HL-60 (cell line): ENCODE results near the gene DLL3.

Experiments
- DNase-seq, 2 experiments: peaks; one replicate each; pipeline ENCODE4 v3.0.0-alpha.2; 2010 to 2020; ENCODE audit warnings: low read depth in 1 of 2, low spot score in 1 of 2
- H3K27ac ChIP-seq: fragments of 250-450 bp; sonication (Bioruptor Pico); replicated peaks from 2 replicates; pipeline ENCODE4 v1.5.1; 2020; ENCODE audit warnings: mild to moderate bottlenecking, moderate library complexity
- H3K27me3 ChIP-seq: fragments of 250-450 bp; sonication (Bioruptor Pico); 2 replicates; pipeline ENCODE4 v1.5.1; 2021; ENCODE audit warnings: mild to moderate bottlenecking, moderate library complexity; ENCODE audit not compliant: insufficient read depth, poor library complexity, severe bottlenecking
- H3K4me3 ChIP-seq: replicated peaks from 2 replicates; pipeline ENCODE4 v1.5.1; 2011; ENCODE audit warnings: mild to moderate bottlenecking, control low read depth, low read length; ENCODE audit not compliant: insufficient read depth
- GABPA ChIP-seq: IDR thresholded peaks from 2 replicates; pipeline ENCODE4 v1.6.1; 2012; ENCODE audit warnings: low read depth
- POLR2AphosphoS5 ChIP-seq: IDR thresholded peaks from 2 replicates; pipeline ENCODE4 v1.6.1; 2012; ENCODE audit warnings: low read depth
- SPI1 ChIP-seq: IDR thresholded peaks from 2 replicates; pipeline ENCODE4 v1.6.1; 2012; ENCODE audit warnings: low read depth, mild to moderate bottlenecking, borderline replicate concordance
- TF ChIP-seq, protein P1 (sequence below): IDR thresholded peaks from one replicate; pipeline ENCODE4 v1.5.1; 2011; ENCODE audit warnings: low read length, control low read depth, inconsistent platforms; ENCODE audit not compliant: insufficient read depth
- TF ChIP-seq, protein P2 (sequence below): IDR thresholded peaks from 2 replicates; pipeline ENCODE4 v1.6.1; 2012; ENCODE audit warnings: low read depth; ENCODE audit not compliant: insufficient replicate concordance

The DLL3 gene

DNA sequence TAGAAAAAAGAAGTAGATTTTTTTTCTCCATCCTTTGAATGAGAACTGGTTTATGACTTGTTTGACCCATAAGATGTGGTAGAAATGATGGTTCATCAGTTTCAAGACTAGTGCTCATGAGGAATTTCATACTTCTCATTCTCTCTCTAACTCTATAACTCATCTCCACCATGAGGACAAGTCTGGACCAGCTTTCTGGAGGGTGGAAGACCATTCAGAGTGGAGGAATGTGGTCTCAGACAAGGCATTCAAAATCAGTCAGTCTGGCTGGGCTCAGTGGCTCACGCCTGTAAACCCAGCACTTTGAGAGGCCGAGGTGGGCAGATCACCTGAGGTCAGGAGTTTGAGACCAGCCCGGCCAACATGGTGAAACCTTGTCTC lies 44.7 kb downstream of the DLL3 start:
- TF ChIP-seq POLR2AphosphoS5 (no peak), GABPA (no peak), SPI1 (no peak)
- TF ChIP-seq, protein P1, sequence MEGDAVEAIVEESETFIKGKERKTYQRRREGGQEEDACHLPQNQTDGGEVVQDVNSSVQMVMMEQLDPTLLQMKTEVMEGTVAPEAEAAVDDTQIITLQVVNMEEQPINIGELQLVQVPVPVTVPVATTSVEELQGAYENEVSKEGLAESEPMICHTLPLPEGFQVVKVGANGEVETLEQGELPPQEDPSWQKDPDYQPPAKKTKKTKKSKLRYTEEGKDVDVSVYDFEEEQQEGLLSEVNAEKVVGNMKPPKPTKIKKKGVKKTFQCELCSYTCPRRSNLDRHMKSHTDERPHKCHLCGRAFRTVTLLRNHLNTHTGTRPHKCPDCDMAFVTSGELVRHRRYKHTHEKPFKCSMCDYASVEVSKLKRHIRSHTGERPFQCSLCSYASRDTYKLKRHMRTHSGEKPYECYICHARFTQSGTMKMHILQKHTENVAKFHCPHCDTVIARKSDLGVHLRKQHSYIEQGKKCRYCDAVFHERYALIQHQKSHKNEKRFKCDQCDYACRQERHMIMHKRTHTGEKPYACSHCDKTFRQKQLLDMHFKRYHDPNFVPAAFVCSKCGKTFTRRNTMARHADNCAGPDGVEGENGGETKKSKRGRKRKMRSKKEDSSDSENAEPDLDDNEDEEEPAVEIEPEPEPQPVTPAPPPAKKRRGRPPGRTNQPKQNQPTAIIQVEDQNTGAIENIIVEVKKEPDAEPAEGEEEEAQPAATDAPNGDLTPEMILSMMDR = no peak
- TF ChIP-seq, protein P2, sequence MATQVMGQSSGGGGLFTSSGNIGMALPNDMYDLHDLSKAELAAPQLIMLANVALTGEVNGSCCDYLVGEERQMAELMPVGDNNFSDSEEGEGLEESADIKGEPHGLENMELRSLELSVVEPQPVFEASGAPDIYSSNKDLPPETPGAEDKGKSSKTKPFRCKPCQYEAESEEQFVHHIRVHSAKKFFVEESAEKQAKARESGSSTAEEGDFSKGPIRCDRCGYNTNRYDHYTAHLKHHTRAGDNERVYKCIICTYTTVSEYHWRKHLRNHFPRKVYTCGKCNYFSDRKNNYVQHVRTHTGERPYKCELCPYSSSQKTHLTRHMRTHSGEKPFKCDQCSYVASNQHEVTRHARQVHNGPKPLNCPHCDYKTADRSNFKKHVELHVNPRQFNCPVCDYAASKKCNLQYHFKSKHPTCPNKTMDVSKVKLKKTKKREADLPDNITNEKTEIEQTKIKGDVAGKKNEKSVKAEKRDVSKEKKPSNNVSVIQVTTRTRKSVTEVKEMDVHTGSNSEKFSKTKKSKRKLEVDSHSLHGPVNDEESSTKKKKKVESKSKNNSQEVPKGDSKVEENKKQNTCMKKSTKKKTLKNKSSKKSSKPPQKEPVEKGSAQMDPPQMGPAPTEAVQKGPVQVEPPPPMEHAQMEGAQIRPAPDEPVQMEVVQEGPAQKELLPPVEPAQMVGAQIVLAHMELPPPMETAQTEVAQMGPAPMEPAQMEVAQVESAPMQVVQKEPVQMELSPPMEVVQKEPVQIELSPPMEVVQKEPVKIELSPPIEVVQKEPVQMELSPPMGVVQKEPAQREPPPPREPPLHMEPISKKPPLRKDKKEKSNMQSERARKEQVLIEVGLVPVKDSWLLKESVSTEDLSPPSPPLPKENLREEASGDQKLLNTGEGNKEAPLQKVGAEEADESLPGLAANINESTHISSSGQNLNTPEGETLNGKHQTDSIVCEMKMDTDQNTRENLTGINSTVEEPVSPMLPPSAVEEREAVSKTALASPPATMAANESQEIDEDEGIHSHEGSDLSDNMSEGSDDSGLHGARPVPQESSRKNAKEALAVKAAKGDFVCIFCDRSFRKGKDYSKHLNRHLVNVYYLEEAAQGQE = no peak
- Histone ChIP-seq H3K4me3 (no peak overlapping the region), H3K27me3 (no peaks in the 10 kb centered on the region), H3K27ac (no peak overlapping the region)
- DNase-seq = no peak

DNA sequence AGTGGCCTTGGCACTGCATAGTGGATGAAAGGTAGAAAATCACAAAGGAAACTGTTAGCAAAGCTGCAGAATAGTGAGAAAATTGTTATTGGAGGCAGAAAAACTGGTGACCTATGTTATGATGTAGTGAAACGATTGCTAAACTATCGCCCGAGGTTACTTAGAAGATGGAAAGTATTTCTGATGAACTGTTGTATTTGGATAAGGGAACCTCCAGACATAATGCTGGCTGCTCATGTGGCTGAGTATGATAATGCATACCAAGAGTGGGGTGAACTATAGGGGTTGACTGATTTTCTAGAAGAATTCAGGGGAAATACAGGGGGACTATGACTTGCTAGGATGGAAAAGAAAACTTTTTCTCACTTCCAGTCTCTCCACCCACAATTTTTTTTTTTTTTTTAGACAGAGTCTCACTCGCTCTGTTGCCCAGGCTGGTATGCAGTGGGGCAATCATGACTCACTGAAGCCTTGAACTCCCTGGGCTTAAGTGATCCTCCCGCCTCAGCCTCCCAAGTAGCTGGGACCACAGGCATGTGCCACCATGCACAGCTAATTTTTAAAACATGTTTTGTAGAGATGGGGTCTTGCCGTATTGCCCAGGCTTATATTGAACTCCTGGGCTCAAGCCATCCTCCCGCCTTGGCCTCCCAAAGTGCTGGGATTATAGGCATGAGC lies 45.6 kb downstream of the DLL3 start:
- H3K27me3 ChIP-seq = no peaks in the 10 kb centered on the region
- no peak overlapping the region for H3K4me3 ChIP-seq
- no peak for DNase-seq
- TF ChIP-seq POLR2AphosphoS5 = no peak
- TF ChIP-seq, protein P1 = no peak
- TF ChIP-seq SPI1 = no peak
- TF ChIP-seq, protein P2 = no peak
- TF ChIP-seq GABPA = no peak
- H3K27ac ChIP-seq = no peak overlapping the region

DNA sequence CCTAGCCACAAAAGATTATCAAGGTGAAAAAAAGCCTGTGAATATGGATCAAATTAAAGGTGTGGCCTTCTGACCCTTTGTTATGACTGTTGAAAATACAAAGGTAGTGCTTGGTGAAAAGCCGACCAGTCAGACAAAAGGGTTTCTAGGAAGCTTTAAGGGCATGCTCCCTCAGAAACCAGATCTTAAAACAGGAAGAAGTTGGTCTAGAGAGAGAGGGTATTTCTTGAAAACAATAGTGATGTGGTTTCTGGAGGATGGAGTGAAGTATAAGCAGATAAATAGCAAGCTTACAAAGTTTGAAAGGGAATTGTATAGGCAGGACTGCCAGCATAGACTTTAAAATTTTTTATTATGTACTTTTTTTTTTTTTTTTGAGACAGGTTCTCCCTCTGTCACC lies 46.2 kb downstream of the DLL3 start:
- Histone ChIP-seq H3K4me3 (no peak overlapping the region), H3K27me3 (no peaks in the 10 kb centered on the region), H3K27ac (no peak overlapping the region)
- no peak for TF ChIP-seq GABPA
- TF ChIP-seq, protein P1 = no peak
- TF ChIP-seq, protein P2 = no peak
- no peak for TF ChIP-seq POLR2AphosphoS5
- no peak for TF ChIP-seq SPI1
- no peak for DNase-seq
